Right forelimb (tissue), 1 donor: ENCODE measurements around the gene ATG13.
"Not testable (repeated sequence)": the region's sequence is repeated elsewhere in the genome, so short reads cannot be mapped to it uniquely, and the experiment has no call there.

Source experiments
- DNase-seq: peaks from one replicate; pipeline ENCODE4 v3.0.0-alpha.2; 2018

ATG13 gene

GRCh38 chr11:46700241-46701077 is 83.1 kb downstream of the ATG13 start, which contains the start of the genes ARHGAP1 and ZNF408:
TSS of gene ARHGAP1 (minus strand) at chr11:46700619. CDS start at chr11:46696107, 4,512 bp downstream.
TSS of gene ZNF408 (plus strand) at chr11:46701031. CDS start at chr11:46701048, 17 bp downstream.
- DNase-seq, result peak; percentile 99

- DNase-seq, result no peak
Observed at GRCh38 chr11:46701078-46701654, 83.8 kb downstream of the ATG13 start.

GRCh38 chr11:46705070-46705688 is 87.8 kb downstream of the ATG13 start:
- no peak for DNase-seq

- no peak for DNase-seq
Observed at GRCh38 chr11:46706886-46707285, 89.5 kb downstream of the ATG13 start.

- not testable (repeated sequence) for DNase-seq
Observed at GRCh38 chr11:46709351-46709750, 92.0 kb downstream of the ATG13 start.

- no peak for DNase-seq
Observed at GRCh38 chr11:46710821-46711269, 93.5 kb downstream of the ATG13 start.

GRCh38 chr11:46711303-46711702 is 94.0 kb downstream of the ATG13 start:
- no peak for DNase-seq

GRCh38 chr11:46712874-46713576 is 95.7 kb downstream of the ATG13 start:
- no peak for DNase-seq

GRCh38 chr11:46717825-46718154 is 100.4 kb downstream of the ATG13 start:
- DNase-seq, result not testable (repeated sequence)

GRCh38 chr11:46718155-46719019 is 101.0 kb downstream of the ATG13 start:
- DNase-seq, result no peak

- DNase-seq, result no peak
Observed at GRCh38 chr11:46719048-46719542, 101.7 kb downstream of the ATG13 start, which contains the start of gene F2. TSS of gene F2 (plus strand) at chr11:46719213. CDS start at chr11:46719236, 23 bp downstream.

GRCh38 chr11:46719543-46720218 is 102.3 kb downstream of the ATG13 start:
- no peak for DNase-seq

GRCh38 chr11:46721286-46721685 is 103.9 kb downstream of the ATG13 start:
- no peak for DNase-seq

GRCh38 chr11:46722566-46723358 is 105.4 kb downstream of the ATG13 start:
- DNase-seq, result no peak

GRCh38 chr11:46723359-46723680 is 106.0 kb downstream of the ATG13 start:
- DNase-seq, result no peak

- no peak for DNase-seq
Observed at GRCh38 chr11:46724088-46724487, 106.7 kb downstream of the ATG13 start.
